SK-N-SH (cell line): Measurements from ENCODE around the gene NALCN.

Experiments
- CHD2 ChIP-seq: fragments of 150-350 bp; IDR thresholded peaks from 2 replicates; pipeline ENCODE4 v1.6.1; 2018; ENCODE audit warnings: low read length; ENCODE audit not compliant: partially characterized antibody
- EP300 ChIP-seq, 2 experiments: IDR thresholded peaks; 2 replicates each; pipeline versions ENCODE4 v1.4.0 to v1.6.1; 2012; ENCODE audit warnings: borderline replicate concordance in 1 of 2, low read depth in 1 of 2, low read length in 1 of 2
- EZH2phosphoT487 ChIP-seq: fragments of 200-600 bp; sonication (generic); IDR thresholded peaks from 2 replicates; pipeline ENCODE4 v1.6.1; 2017; ENCODE audit warnings: low read depth, mixed run types, mild to moderate bottlenecking, antibody characterized with exemption, moderate library complexity, borderline replicate concordance
- FOXM1 ChIP-seq: IDR thresholded peaks from 2 replicates; pipeline ENCODE4 v1.4.0; 2012; ENCODE audit warnings: low read depth, mild to moderate bottlenecking
- MEF2A ChIP-seq: IDR thresholded peaks from 2 replicates; pipeline ENCODE4 v1.4.0; 2012; ENCODE audit warnings: low read depth, borderline replicate concordance
- POLR2AphosphoS5 ChIP-seq: IDR thresholded peaks from 2 replicates; pipeline ENCODE4 v1.6.1; 2012; ENCODE audit warnings: low read depth, low read length
- TAF1 ChIP-seq: IDR thresholded peaks from 2 replicates; pipeline ENCODE4 v1.6.1; 2012; ENCODE audit warnings: low read depth, mild to moderate bottlenecking, low read length, moderate library complexity, borderline replicate concordance
- TEAD4 ChIP-seq: IDR thresholded peaks from 2 replicates; pipeline ENCODE4 v1.4.0; 2012; ENCODE audit warnings: mild to moderate bottlenecking, borderline replicate concordance; ENCODE audit not compliant: insufficient read depth
- YY1 ChIP-seq: IDR thresholded peaks from 2 replicates; pipeline ENCODE4 v1.4.0; 2012; ENCODE audit warnings: low read depth, mild to moderate bottlenecking
- TF ChIP-seq, protein P1 (sequence below): fragments of 200-600 bp; sonication (generic); IDR thresholded peaks from 2 replicates; pipeline ENCODE4 v1.6.1; 2017; ENCODE audit warnings: antibody characterized with exemption, mild to moderate bottlenecking, moderate library complexity
- TF ChIP-seq, protein P2 (sequence below): IDR thresholded peaks from 2 replicates; pipeline ENCODE4 v1.4.0; 2012; ENCODE audit warnings: low read depth

DNA sequence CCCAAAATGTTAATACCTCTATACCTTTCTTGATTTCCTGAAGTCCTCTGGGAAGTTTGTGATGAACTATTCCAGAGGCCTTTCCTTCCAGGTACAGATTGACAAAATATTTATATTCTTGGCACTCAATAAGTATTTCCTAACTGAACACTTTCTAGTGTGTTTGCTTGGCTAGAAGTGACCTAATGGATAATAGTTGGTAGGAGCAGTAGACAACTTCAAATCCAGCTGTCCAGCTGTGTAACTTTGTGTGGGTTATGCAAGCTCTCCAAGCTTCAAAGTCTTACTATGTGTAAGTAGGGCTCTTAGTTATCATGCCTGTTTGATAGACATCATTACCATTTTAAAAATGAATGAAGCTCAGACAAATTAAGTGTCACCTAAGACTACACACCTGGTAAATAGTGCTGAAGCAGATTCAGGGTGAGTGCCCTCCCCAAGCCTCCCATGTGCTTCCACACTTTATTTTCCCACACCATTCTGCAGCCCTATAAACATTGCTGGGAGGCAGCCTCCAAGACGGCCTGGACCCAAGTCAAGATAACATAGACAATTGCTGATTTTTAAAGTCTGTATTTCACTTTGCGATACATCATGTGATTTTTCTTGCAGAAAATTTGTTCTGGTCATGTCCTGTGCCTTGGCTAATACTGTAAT lies 196.6 kb downstream of the NALCN start:
- TF ChIP-seq TAF1 (no peak), FOXM1 (no peak), EZH2phosphoT487 (no peak), POLR2AphosphoS5 (no peak), CHD2 (no peak), MEF2A (no peak), EP300 (IDR thresholded peaks at IDR 0.05; ENCODE audit: borderline replicate concordance in 1 of 2, low read depth in 1 of 2, low read length in 1 of 2) (no peak), TEAD4 (no peak), YY1 (no peak)
- TF ChIP-seq, protein P1, sequence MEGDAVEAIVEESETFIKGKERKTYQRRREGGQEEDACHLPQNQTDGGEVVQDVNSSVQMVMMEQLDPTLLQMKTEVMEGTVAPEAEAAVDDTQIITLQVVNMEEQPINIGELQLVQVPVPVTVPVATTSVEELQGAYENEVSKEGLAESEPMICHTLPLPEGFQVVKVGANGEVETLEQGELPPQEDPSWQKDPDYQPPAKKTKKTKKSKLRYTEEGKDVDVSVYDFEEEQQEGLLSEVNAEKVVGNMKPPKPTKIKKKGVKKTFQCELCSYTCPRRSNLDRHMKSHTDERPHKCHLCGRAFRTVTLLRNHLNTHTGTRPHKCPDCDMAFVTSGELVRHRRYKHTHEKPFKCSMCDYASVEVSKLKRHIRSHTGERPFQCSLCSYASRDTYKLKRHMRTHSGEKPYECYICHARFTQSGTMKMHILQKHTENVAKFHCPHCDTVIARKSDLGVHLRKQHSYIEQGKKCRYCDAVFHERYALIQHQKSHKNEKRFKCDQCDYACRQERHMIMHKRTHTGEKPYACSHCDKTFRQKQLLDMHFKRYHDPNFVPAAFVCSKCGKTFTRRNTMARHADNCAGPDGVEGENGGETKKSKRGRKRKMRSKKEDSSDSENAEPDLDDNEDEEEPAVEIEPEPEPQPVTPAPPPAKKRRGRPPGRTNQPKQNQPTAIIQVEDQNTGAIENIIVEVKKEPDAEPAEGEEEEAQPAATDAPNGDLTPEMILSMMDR, result no peak
- TF ChIP-seq, protein P2, sequence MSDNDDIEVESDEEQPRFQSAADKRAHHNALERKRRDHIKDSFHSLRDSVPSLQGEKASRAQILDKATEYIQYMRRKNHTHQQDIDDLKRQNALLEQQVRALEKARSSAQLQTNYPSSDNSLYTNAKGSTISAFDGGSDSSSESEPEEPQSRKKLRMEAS, result no peak
